H1 (cell line): ENCODE measurements around the gene CNOT3. TPM values are rescaled to one million over a fixed set of nuclear protein-coding genes. Genes with fewer than 3 reads are reported as not detected.

Source experiments
- CTCF ChIA-PET: fragments of 300-600 bp; sonication (Branson Sonifier 250); formaldehyde crosslinking; loops from one replicate; lab custom pipeline; 2021; ENCODE audit not compliant: partially characterized antibody; lab: Charles Lee
- POLR2A ChIA-PET: fragments of 300-600 bp; sonication (Branson Sonifier 250); formaldehyde crosslinking; loops from one replicate; lab custom pipeline; 2021; ENCODE audit warnings: inconsistent platforms; ENCODE audit not compliant: partially characterized antibody; lab: Charles Lee
- DNase-seq, 2 experiments: peaks; one replicate each; pipeline versions ENCODE4 v3.0.0 to v3.0.0-alpha.2; 2010 to 2022; ENCODE audit warnings: low spot score in 2 of 2, low read depth in 1 of 2, mixed read lengths in 1 of 2
- FAIRE-seq: peaks from 2 replicates; lab custom pipeline; 2011; peaks lifted over from hg19 to GRCh38; lab: Jason Lieb, UNC
- H2AFZ ChIP-seq: 2 replicates; pipeline ENCODE4 v1.8.1; 2012; ENCODE audit warnings: low read length, inconsistent platforms
- H2AK5ac ChIP-seq: 2 replicates; pipeline ENCODE4 v1.6.1; 2013; ENCODE audit warnings: low read depth, low read length
- H2BK120ac ChIP-seq: replicated peaks from 2 replicates; pipeline ENCODE3; 2013; ENCODE audit warnings: low read depth, low read length, inconsistent platforms
- H2BK12ac ChIP-seq: 2 replicates; pipeline ENCODE4 v1.6.1; 2013; ENCODE audit warnings: low read depth, low read length
- H2BK15ac ChIP-seq: 2 replicates; pipeline ENCODE4 v1.6.1; 2013; ENCODE audit warnings: low read length
- H2BK20ac ChIP-seq: 2 replicates; pipeline ENCODE4 v1.6.1; 2013; ENCODE audit warnings: low read length
- H2BK5ac ChIP-seq: 2 replicates; pipeline ENCODE4 v1.6.1; 2013; ENCODE audit warnings: low read depth, low read length
- H3K14ac ChIP-seq: 2 replicates; pipeline ENCODE4 v1.6.1; 2013; ENCODE audit warnings: inconsistent platforms; ENCODE audit not compliant: insufficient read length
- H3K18ac ChIP-seq: 2 replicates; pipeline ENCODE4 v1.6.1; 2013; ENCODE audit warnings: low read length; ENCODE audit errors: extremely low read depth
- H3K23ac ChIP-seq: 2 replicates; pipeline ENCODE4 v1.6.1; 2013; ENCODE audit warnings: inconsistent platforms; ENCODE audit not compliant: insufficient read length
- H3K23me2 ChIP-seq: 2 replicates; pipeline ENCODE4 v1.6.1; 2013; ENCODE audit warnings: low read depth, low read length
- H3K27ac ChIP-seq: 2 replicates; pipeline ENCODE4 v1.6.1; 2011; ENCODE audit warnings: low read depth, low read length, inconsistent platforms
- H3K27me3 ChIP-seq, 4 experiments: replicated peaks in 1 of 4; 1 replicate in 1 of 4; 2 replicates in 3 of 4; pipeline versions ENCODE4 v1.6.1 to v1.8.1; 2011 to 2013; ENCODE audit warnings: low read length in 3 of 4, mild to moderate bottlenecking in 3 of 4, inconsistent platforms in 2 of 4, mixed read lengths in 2 of 4, moderate library complexity in 1 of 4; ENCODE audit not compliant: control insufficient read depth in 3 of 4, insufficient read depth in 3 of 4; ENCODE audit errors: extremely low read depth in 1 of 4
- H3K36me3 ChIP-seq, 4 experiments: 2 replicates each; pipeline versions ENCODE4 v1.6.1 to v1.8.1; 2011 to 2013; ENCODE audit warnings: mild to moderate bottlenecking in 4 of 4, low read length in 3 of 4, moderate library complexity in 2 of 4, control low read depth in 1 of 4, inconsistent platforms in 1 of 4; ENCODE audit not compliant: insufficient read depth in 4 of 4, control insufficient read depth in 2 of 4
- H3K4ac ChIP-seq: replicated peaks from 2 replicates; pipeline ENCODE3; 2013; ENCODE audit warnings: low read length, low read depth, mixed read lengths, inconsistent platforms; ENCODE audit not compliant: insufficient read length
- H3K4me1 ChIP-seq, 4 experiments: replicated peaks in 1 of 4; 1 replicate in 1 of 4; 2 replicates in 3 of 4; pipeline versions ENCODE4 v1.6.1 to v1.8.1; 2011 to 2013; ENCODE audit warnings: low read length in 3 of 4, inconsistent platforms in 2 of 4, mixed read lengths in 1 of 4; ENCODE audit not compliant: insufficient read depth in 4 of 4, control insufficient read depth in 3 of 4
- H3K4me2 ChIP-seq, 2 experiments: 2 replicates each; pipeline versions ENCODE4 v1.6.1 to v1.8.1; 2011 to 2013; ENCODE audit warnings: low read depth in 2 of 2, low read length in 2 of 2, control low read depth in 1 of 2, inconsistent platforms in 1 of 2, mild to moderate bottlenecking in 1 of 2; ENCODE audit not compliant: insufficient read depth in 1 of 2
- H3K4me3 ChIP-seq, 4 experiments: fragments of 200-600, 300-600 bp in 1 of 4; sonication (generic), shearing (Covaris generic), sonication (Bioruptor Twin) in 1 of 4; 2 replicates each; pipeline versions ENCODE4 v1.5.1 to v1.8.1; 2011 to 2016; ENCODE audit warnings: low read length in 4 of 4, low read depth in 3 of 4, control low read depth in 2 of 4, inconsistent platforms in 2 of 4, mild to moderate bottlenecking in 2 of 4, mixed read lengths in 1 of 4, moderate library complexity in 1 of 4; ENCODE audit not compliant: insufficient read depth in 2 of 4; ENCODE audit errors: extremely low read depth in 1 of 4
- H3K56ac ChIP-seq: replicated peaks from 2 replicates; pipeline ENCODE3; 2013; ENCODE audit warnings: low read depth, mild to moderate bottlenecking, mixed read lengths, low read length, inconsistent platforms; ENCODE audit not compliant: insufficient read length
- H3K79me1 ChIP-seq: 2 replicates; pipeline ENCODE4 v1.6.1; 2013; ENCODE audit warnings: low read depth, low read length, control low read depth
- H3K79me2 ChIP-seq, 2 experiments: 2 replicates each; pipeline versions ENCODE4 v1.6.1 to v1.8.1; 2012 to 2013; ENCODE audit warnings: low read length in 2 of 2, mild to moderate bottlenecking in 2 of 2, inconsistent platforms in 1 of 2; ENCODE audit not compliant: insufficient read depth in 2 of 2, control insufficient read depth in 1 of 2
- H3K9ac ChIP-seq, 4 experiments: replicated peaks in 1 of 4; 1 replicate in 1 of 4; 2 replicates in 3 of 4; pipeline versions ENCODE4 v1.6.1 to v1.8.1; 2011 to 2013; ENCODE audit warnings: low read depth in 3 of 4, low read length in 3 of 4, control low read depth in 2 of 4, mild to moderate bottlenecking in 2 of 4, moderate library complexity in 2 of 4, inconsistent platforms in 1 of 4; ENCODE audit errors: extremely low read depth in 1 of 4
- H3K9me3 ChIP-seq, 2 experiments: 2 replicates each; pipeline versions ENCODE4 v1.6.1 to v1.8.1; 2012 to 2013; ENCODE audit warnings: mild to moderate bottlenecking in 2 of 2, moderate library complexity in 2 of 2, control low read depth in 1 of 2, inconsistent platforms in 1 of 2, low read depth in 1 of 2, low read length in 1 of 2, mixed read lengths in 1 of 2; ENCODE audit not compliant: insufficient read depth in 2 of 2
- H4K20me1 ChIP-seq, 2 experiments: replicated peaks in 1 of 2; 2 replicates each; pipeline versions ENCODE3 to v1.8.1; 2011 to 2013; ENCODE audit warnings: inconsistent platforms in 2 of 2, low read length in 2 of 2, mild to moderate bottlenecking in 1 of 2; ENCODE audit not compliant: insufficient read depth in 2 of 2, control insufficient read depth in 1 of 2
- H4K5ac ChIP-seq: 2 replicates; pipeline ENCODE4 v1.6.1; 2013; ENCODE audit warnings: low read length, low read depth, mixed read lengths, inconsistent platforms; ENCODE audit not compliant: insufficient read length
- H4K8ac ChIP-seq: 2 replicates; pipeline ENCODE4 v1.8.0; 2013; ENCODE audit warnings: mild to moderate bottlenecking, moderate library complexity, low read length, inconsistent platforms; ENCODE audit not compliant: insufficient read depth; ENCODE audit errors: extremely low read depth
- H4K91ac ChIP-seq: replicated peaks from 2 replicates; pipeline ENCODE3; 2013; ENCODE audit warnings: low read length, mixed read lengths, inconsistent platforms; ENCODE audit not compliant: insufficient read length
- ATF2 ChIP-seq: IDR thresholded peaks from 2 replicates; pipeline ENCODE4 v1.6.1; 2012; ENCODE audit warnings: low read length, inconsistent platforms
- BRCA1 ChIP-seq: IDR thresholded peaks from 2 replicates; pipeline ENCODE4 v1.6.1; 2012; ENCODE audit warnings: low read depth, low read length, improper control_type of control experiment
- CHD2 ChIP-seq: IDR thresholded peaks from 2 replicates; pipeline ENCODE4 v1.6.1; 2012; ENCODE audit warnings: low read length, improper control_type of control experiment
- EGR1 ChIP-seq: IDR thresholded peaks from 2 replicates; pipeline ENCODE4 v1.6.1; 2011; ENCODE audit warnings: low read depth, low read length, borderline replicate concordance
- EZH2 ChIP-seq: fragments of 200-600 bp; sonication (generic); IDR thresholded peaks from 2 replicates; pipeline ENCODE4 v1.7.1; 2012; ENCODE audit warnings: low read depth, mild to moderate bottlenecking, moderate library complexity, low read length, inconsistent platforms; ENCODE audit not compliant: severe bottlenecking
- MAFK ChIP-seq: IDR thresholded peaks from 2 replicates; pipeline ENCODE4 v1.6.1; 2012; ENCODE audit warnings: low read depth, mild to moderate bottlenecking, improper control_type of control experiment, low read length
- POLR2AphosphoS5 ChIP-seq: IDR thresholded peaks from 2 replicates; pipeline ENCODE4 v1.6.1; 2011; ENCODE audit warnings: low read depth, low read length
- RNF2 ChIP-seq: fragments of 200-900, 300-1000 bp; sonication (generic); IDR thresholded peaks from 2 replicates; pipeline ENCODE4 v1.7.1; 2016; ENCODE audit warnings: borderline replicate concordance, low read depth, mild to moderate bottlenecking, antibody characterized with exemption, low read length; ENCODE audit not compliant: poor library complexity, severe bottlenecking; ENCODE audit errors: missing control alignments
- SIRT6 ChIP-seq: IDR thresholded peaks from one replicate; pipeline ENCODE4 v1.7.1; 2012; ENCODE audit warnings: low read length, inconsistent platforms
- WGBS, 2 experiments: shearing (Covaris generic) in 1 of 2; methylation state at CpG; one replicate each; pipeline versions ENCODE4 v1.1.6 to v1.1.7; 2013 to 2015; ENCODE audit warnings: low lambda C conversion rate in 2 of 2, mixed read lengths in 2 of 2, inconsistent platforms in 1 of 2, low coverage in 1 of 2, missing lambda C conversion rate in 1 of 2; ENCODE audit not compliant: insufficient replicate concordance in 2 of 2, insufficient coverage in 1 of 2, insufficient read length in 1 of 2; ENCODE audit errors: extremely low coverage in 1 of 2, missing lambda C conversion rate in 1 of 2; 5-methylcytosine and 5-hydroxymethylcytosine counted together
- polyA plus RNA-seq, 7 experiments: library from polyadenylated mRNA; depleted of rRNA in 3 of 7; stranded (reverse) in 5 of 7; unstranded in 2 of 7; fragments of >200 nt in 5 of 7; fragments of 200-250 nt in 2 of 7; gene quantifications; 1 replicate in 5 of 7; 2 replicates in 1 of 7; 4 replicates in 1 of 7; pipeline versions ENCODE4 v1.2.1 to v1.2.3, GENCODE V29; 2011 to 2013; ENCODE audit warnings: missing spikeins in 2 of 7, mixed read lengths in 2 of 7
- total RNA-seq: library from RNA; stranded (reverse); fragmentation: NEBNext Ultra II Directional; extraction: Animal tissue kit (Norgen Biotek cat#: 25700); gene quantifications from 2 replicates; pipeline ENCODE4 v1.2.1, GENCODE V29; 2021

CNOT3 gene
- total and polyA plus RNA-seq, 2 of the 8 experiments (the other 6 are each of a cell fraction or from before 2014, with no cell fraction given) = 21.2 to 86.4 TPM

- WGBS, 2 experiments = 92% methylated on average over 10 of the region's 10 CpGs; no CpG with 5 or more reads in 1 of the 2 experiments
- POLR2A ChIA-PET = interaction anchor here (1.0 to 15.7 kb wide), 8 partner anchors 7 to 183 kb away, joined by 3 to 348 read pairs (median 8); partner anchors contain the start of genes LENG1, PRPF31 and TFPT
- no peak overlapping the region for H3K18ac ChIP-seq
- TF ChIP-seq MAFK (no peak), CHD2 (no peak), EZH2 (no peak), BRCA1 (no peak), POLR2AphosphoS5 (peak; percentile 76), ATF2 (0 out of 2 replicates have a peak, but pooled peaks have one; percentile 12), SIRT6 (peak; percentile 24), EGR1 (peak; percentile 96), RNF2 (peak; percentile 71)
These were observed 4.1 kb upstream of the CNOT3 start for GRCh38 chr19:54133312-54133956.

More at GRCh38 chr19:54133312-54133956, 4.1 kb upstream of the CNOT3 start:
- Histone ChIP-seq H3K4me3 (no peak overlapping the region), H3K27me3 (no peaks in the 10 kb centered on the region), H3K9me3 (peaks cover 3 to 10% of the 10 kb centered on the region in 2 experiments; a peak in 3 of 4 replicates), H2BK120ac (no peak overlapping the region), H3K27ac (no peak overlapping the region), H4K91ac (peak overlapping the region; percentile 8), H3K4me2 (no peak overlapping the region), H3K56ac (no peak overlapping the region), H3K36me3 (peaks cover 10 to 34% (median 11%) of the 10 kb centered on the region in 4 experiments; a peak in 7 of 8 replicates), H2BK5ac (peak overlapping the region; percentile 57), H2AK5ac (peak overlapping the region; percentile 1; the same call in 1 of the 2 replicates), H2BK12ac (peak overlapping the region; percentile 11; the same call in 1 of the 2 replicates), H3K79me1 (no peaks in the 10 kb centered on the region), H3K14ac (no peak overlapping the region), H3K23ac (no peak overlapping the region), H2BK15ac (peak overlapping the region; percentile 13; the same call in 1 of the 2 replicates), H4K20me1 (peaks cover 0 to 8% of the 10 kb centered on the region in 2 experiments), H4K8ac (no peak overlapping the region), H2BK20ac (0 out of 2 replicates have a peak overlapping the region, but pooled peaks have one; percentile 3), H3K4me1 (peaks cover 0 to 5% (median under 1%) of the 10 kb centered on the region in 4 experiments; a peak in 2 of 7 replicates), H2AFZ (no peak overlapping the region), H3K79me2 (peaks cover 0 to 5% of the 10 kb centered on the region in 2 experiments; a peak in 3 of 4 replicates), H3K4ac (peak overlapping the region; percentile 7), H3K9ac (no peak overlapping the region), H3K23me2 (peaks cover 13% of the 10 kb centered on the region), H4K5ac (no peak overlapping the region)
- DNase-seq (peak; percentile 63 to 78), FAIRE-seq (no peak)
- CTCF ChIA-PET = no interaction called here
